Mesothelial cell of epicardium (in vitro differentiated cells): ENCODE measurements around the gene ATF3. TPM values are rescaled to one million over a fixed set of nuclear protein-coding genes. Genes with fewer than 3 reads are reported as not detected.
A peak's percentile ranks its signal among the peaks of the same experiment; 100 is the strongest.

Experiments used
- DNase-seq, 2 experiments: peaks; one replicate each; pipeline ENCODE4 v3.0.0; 2021; ENCODE audit warnings: low spot score in 2 of 2; ENCODE audit not compliant: unreplicated experiment in 2 of 2
- H3K27ac Mint-ChIP-seq: 2 replicates; pipeline ENCODE4 v1.8.0; 2021; ENCODE audit warnings: mixed read lengths
- H3K27me3 Mint-ChIP-seq: 2 replicates; pipeline ENCODE4 v1.8.0; 2021; ENCODE audit warnings: low read depth, mixed read lengths
- H3K36me3 Mint-ChIP-seq: 2 replicates; pipeline ENCODE4 v1.8.0; 2021; ENCODE audit warnings: mixed read lengths
- H3K4me1 Mint-ChIP-seq: 2 replicates; pipeline ENCODE4 v1.8.0; 2021; ENCODE audit warnings: mixed read lengths
- H3K4me3 Mint-ChIP-seq: 2 replicates; pipeline ENCODE4 v1.8.0; 2021; ENCODE audit warnings: mild to moderate bottlenecking, moderate library complexity, mixed read lengths
- H3K9me3 Mint-ChIP-seq: 2 replicates; pipeline ENCODE4 v1.8.0; 2021; ENCODE audit warnings: mixed read lengths
- total RNA-seq: library from RNA; stranded (reverse); gene quantifications from 3 replicates; pipeline ENCODE4 v1.2.1, GENCODE V29; 2021
- TF ChIP-seq, protein P1 (sequence below): fragments of 200-600 bp; sonication (generic); IDR thresholded peaks from one replicate; pipeline ENCODE4 v1.5.0; 2021; ENCODE audit warnings: antibody characterized with exemption; ENCODE audit not compliant: unreplicated experiment

Gene ATF3, protein sequence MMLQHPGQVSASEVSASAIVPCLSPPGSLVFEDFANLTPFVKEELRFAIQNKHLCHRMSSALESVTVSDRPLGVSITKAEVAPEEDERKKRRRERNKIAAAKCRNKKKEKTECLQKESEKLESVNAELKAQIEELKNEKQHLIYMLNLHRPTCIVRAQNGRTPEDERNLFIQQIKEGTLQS
- total RNA-seq, result 134 to 147 TPM (median 146 TPM) in 3 replicates

DNA sequence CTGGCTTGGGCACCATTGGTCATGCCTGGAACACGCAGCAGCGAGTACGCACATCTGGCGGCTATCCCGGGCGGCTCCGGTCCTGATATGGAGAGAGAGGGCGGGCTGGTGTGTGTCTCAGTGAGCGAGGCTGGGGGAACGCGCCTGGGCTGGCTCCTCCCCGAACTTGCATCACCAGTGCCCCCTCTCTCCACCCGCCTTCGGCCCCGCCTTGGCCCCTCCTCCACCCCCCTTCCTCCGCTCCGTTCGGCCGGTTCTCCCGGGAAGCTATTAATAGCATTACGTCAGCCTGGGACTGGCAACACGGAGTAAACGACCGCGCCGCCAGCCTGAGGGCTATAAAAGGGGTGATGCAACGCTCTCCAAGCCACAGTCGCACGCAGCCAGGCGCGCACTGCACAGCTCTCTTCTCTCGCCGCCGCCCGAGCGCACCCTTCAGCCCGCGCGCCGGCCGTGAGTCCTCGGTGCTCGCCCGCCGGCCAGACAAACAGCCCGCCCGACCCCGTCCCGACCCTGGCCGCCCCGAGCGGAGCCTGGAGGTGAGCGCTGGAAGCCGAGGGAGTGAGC is at the start of gene ATF3:
Gene ATF3, plus strand, starts transcription at position 370 of the 567 bp plus-strand sequence. CDS start 6,261 bp downstream, outside the sequence.
- TF ChIP-seq, protein P1, sequence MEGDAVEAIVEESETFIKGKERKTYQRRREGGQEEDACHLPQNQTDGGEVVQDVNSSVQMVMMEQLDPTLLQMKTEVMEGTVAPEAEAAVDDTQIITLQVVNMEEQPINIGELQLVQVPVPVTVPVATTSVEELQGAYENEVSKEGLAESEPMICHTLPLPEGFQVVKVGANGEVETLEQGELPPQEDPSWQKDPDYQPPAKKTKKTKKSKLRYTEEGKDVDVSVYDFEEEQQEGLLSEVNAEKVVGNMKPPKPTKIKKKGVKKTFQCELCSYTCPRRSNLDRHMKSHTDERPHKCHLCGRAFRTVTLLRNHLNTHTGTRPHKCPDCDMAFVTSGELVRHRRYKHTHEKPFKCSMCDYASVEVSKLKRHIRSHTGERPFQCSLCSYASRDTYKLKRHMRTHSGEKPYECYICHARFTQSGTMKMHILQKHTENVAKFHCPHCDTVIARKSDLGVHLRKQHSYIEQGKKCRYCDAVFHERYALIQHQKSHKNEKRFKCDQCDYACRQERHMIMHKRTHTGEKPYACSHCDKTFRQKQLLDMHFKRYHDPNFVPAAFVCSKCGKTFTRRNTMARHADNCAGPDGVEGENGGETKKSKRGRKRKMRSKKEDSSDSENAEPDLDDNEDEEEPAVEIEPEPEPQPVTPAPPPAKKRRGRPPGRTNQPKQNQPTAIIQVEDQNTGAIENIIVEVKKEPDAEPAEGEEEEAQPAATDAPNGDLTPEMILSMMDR, result no peak
- Mint-ChIP-seq H3K27me3 (peaks cover 51% of the 10 kb centered on the region), H3K27ac (peak within 1 kb of the TSS; percentile 93), H3K9me3 (no peaks in the 10 kb centered on the region), H3K4me1 (peaks cover 67% of the 10 kb centered on the region), H3K36me3 (no peaks in the 10 kb centered on the region), H3K4me3 (peak within 1 kb of the TSS; percentile 85)
- DNase-seq, result peak; percentile 98

DNA sequence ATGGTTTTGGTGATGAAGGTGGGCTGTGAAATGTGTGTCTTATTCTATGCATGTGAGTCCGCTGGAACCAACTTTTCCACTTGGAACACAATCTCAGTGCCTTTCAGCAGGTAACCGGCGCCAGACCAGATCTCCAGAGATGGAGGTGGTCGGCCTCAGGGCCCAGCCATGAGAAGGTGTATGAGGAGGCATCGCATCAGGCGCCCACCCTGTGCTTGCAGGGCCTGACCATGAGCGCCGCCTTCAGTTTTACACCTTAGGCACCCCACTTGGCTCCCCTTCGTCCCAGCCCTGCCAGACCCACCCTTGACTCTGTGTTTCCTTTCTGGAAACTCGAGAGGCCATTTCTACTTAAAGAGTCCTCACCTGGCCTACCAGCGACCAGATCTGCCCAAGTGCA is 48.6 kb upstream of the ATF3 start:
- H3K4me3 Mint-ChIP-seq, result no peak overlapping the region
- H3K9me3 Mint-ChIP-seq, result peaks cover 10% of the 10 kb centered on the region
- TF ChIP-seq, protein P1, result no peak
- no peaks in the 10 kb centered on the region for H3K27me3 Mint-ChIP-seq
- no peak for DNase-seq
- H3K27ac Mint-ChIP-seq, result peak overlapping the region; percentile 98
- H3K4me1 Mint-ChIP-seq, result peaks cover 8% of the 10 kb centered on the region
- peaks cover 2% of the 10 kb centered on the region for H3K36me3 Mint-ChIP-seq

DNA sequence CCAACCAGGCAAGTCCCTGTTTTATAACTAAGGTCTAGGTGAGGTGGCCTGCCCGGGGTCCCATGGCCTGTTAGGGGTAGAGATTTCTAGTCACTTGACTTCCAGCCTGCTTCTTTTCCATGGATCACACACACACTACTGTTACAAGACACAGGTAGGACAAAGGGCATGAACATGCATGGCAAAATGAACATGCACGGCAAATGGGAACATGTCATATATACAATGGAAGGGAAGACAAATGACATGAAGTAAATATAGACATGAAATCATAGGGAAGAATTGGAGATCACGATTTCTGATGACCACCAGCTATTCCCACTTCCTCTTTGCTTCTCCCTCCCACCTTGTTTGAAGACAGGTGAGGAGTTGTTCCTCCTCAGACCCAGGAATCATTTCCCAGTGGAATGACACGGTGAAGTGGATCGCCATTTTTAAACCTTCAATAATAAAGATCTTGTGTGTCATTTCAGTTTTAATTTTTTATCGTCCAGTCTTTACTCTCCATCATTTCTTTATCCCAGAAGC is 47.6 kb upstream of the ATF3 start:
- peak overlapping the region; percentile 98 for H3K27ac Mint-ChIP-seq
- no peak for DNase-seq
- peaks cover 2% of the 10 kb centered on the region for H3K36me3 Mint-ChIP-seq
- TF ChIP-seq, protein P1, result no peak
- peaks cover 10% of the 10 kb centered on the region for H3K9me3 Mint-ChIP-seq
- no peak overlapping the region for H3K4me3 Mint-ChIP-seq
- peaks cover 9% of the 10 kb centered on the region for H3K4me1 Mint-ChIP-seq
- no peaks in the 10 kb centered on the region for H3K27me3 Mint-ChIP-seq

DNA sequence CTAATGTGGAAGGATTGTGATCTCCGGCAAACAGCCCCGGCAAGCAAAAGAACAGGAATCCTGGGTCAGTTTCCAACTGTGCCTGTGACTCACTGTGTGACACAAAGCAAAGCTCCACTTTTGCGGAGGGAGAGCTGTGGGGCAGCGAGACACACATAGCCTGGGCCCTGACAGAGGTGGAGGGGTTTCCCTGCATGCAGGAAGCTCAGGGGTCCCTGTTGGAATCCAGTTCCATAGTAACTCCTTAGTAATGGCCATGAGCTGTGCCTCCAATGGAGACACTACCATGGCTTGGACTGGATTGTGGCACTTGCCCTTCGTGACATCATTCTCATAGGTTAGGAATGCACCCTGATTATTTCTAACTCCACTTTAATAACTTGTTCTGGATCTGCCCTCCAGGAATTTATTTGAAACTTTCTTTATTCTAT is 47.0 kb upstream of the ATF3 start:
- no peak for DNase-seq
- Mint-ChIP-seq H3K4me3 (no peak overlapping the region), H3K36me3 (peaks cover 2% of the 10 kb centered on the region), H3K27ac (peak overlapping the region; percentile 60), H3K9me3 (peaks cover 9% of the 10 kb centered on the region), H3K27me3 (no peaks in the 10 kb centered on the region), H3K4me1 (peaks cover 14% of the 10 kb centered on the region)
- TF ChIP-seq, protein P1, result no peak

DNA sequence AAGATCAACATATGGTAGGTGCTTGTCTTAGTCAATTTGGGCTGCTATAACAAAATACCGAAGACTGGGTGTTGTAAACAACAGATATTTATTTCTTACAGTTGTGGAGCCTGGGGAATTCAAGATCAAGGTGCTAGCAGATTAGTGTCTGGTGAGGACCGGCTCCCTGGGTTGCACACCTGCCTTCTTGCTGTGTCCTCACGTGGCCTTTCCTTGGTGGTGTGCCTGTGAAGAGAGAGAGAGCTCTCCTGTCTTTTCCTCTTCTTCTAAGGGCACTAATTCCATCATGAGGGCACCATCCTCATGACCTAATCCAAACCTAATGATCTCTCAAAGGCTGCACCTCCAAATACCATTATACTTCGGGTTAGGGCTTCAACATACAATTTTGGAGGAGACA is 45.8 kb upstream of the ATF3 start:
- TF ChIP-seq, protein P1, result no peak
- Mint-ChIP-seq H3K36me3 (no peaks in the 10 kb centered on the region), H3K9me3 (peaks cover 4% of the 10 kb centered on the region), H3K4me1 (peaks cover 24% of the 10 kb centered on the region), H3K27me3 (no peaks in the 10 kb centered on the region), H3K4me3 (no peak overlapping the region), H3K27ac (no peak overlapping the region)
- no peak for DNase-seq
